ENCODE measurements around the gene ZC3H15. TPM values are rescaled to one million over a fixed set of nuclear protein-coding genes. Genes with fewer than 3 reads are reported as not detected.
"Not testable (repeated sequence)": the region's sequence is repeated elsewhere in the genome, so short reads cannot be mapped to it uniquely, and the experiment has no call there.

The ZC3H15 gene
- total RNA-seq = 10 to 100 TPM; 32.2 to 68.5 (median 53.7) TPM

GRCh38 chr2:186485871-186486650, at the start of gene ZC3H15:
TSS of gene ZC3H15 (plus strand) at chr2:186486260. CDS start at chr2:186486383, 123 bp downstream.
- peak in 3 of 4 donors; percentile 75 to 91 (median 87) for TF ChIP-seq POLR2A (IDR thresholded peaks at IDR 0.05)
- TF ChIP-seq, protein P1, sequence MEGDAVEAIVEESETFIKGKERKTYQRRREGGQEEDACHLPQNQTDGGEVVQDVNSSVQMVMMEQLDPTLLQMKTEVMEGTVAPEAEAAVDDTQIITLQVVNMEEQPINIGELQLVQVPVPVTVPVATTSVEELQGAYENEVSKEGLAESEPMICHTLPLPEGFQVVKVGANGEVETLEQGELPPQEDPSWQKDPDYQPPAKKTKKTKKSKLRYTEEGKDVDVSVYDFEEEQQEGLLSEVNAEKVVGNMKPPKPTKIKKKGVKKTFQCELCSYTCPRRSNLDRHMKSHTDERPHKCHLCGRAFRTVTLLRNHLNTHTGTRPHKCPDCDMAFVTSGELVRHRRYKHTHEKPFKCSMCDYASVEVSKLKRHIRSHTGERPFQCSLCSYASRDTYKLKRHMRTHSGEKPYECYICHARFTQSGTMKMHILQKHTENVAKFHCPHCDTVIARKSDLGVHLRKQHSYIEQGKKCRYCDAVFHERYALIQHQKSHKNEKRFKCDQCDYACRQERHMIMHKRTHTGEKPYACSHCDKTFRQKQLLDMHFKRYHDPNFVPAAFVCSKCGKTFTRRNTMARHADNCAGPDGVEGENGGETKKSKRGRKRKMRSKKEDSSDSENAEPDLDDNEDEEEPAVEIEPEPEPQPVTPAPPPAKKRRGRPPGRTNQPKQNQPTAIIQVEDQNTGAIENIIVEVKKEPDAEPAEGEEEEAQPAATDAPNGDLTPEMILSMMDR (IDR thresholded peaks at IDR 0.05) = peak in 3 of 6 experiments; percentile 9 to 23 (median 13)
- H3K4me1 ChIP-seq = peaks cover 4 to 68% (median 29%) of the 10 kb centered on the region in 3 donors
- DNase-seq = peak; percentile 89
- no peaks in the 10 kb centered on the region for H3K36me3 ChIP-seq
- H3K9me3 ChIP-seq = no peaks in the 10 kb centered on the region
- 0% methylated on average over 11 to 24 of the region's 63 CpGs for WGBS, 2 donors
- H3K27ac ChIP-seq = peak within 1 kb of the TSS; percentile 87 to 99 (median 95)
- intact Hi-C loops (cut with DNase I) = no loop called here
- no peaks in the 10 kb centered on the region for H3K27me3 ChIP-seq
- H3K4me3 ChIP-seq = peak within 1 kb of the TSS; percentile 83 to 98 (median 90)

DNA sequence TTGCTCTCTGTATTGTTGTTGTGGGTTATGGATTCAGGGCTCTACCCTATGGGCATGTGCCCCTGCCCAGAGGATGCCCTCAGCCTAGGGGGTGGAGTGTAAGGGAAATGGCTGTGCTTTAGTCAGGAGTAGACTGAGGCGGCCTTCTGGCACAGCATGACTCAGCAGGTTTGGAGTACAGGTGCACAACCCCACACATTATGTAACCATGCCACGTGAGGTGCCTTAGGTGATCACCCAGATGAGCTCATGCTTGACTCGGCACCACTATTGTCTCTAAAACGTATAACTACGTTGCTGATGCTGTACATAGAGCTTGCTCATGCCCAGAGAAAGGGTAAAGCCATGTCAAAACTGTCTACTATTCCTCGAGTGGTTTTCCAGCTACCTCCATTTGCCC, 48.3 kb upstream of the ZC3H15 start:
- DNase-seq = no peak
- no peak overlapping the region for H3K27ac ChIP-seq
- TF ChIP-seq, protein P1 (IDR thresholded peaks at IDR 0.05) = no peak
- TF ChIP-seq POLR2A (IDR thresholded peaks at IDR 0.05) = no peak
- WGBS, 2 donors = 80 to 90% methylated on average over 3 to 6 of the region's 6 CpGs
- intact Hi-C loops (cut with DNase I) = no loop called here
- no peaks in the 10 kb centered on the region for H3K9me3 ChIP-seq
- no peak overlapping the region for H3K4me3 ChIP-seq
- no peaks in the 10 kb centered on the region for H3K4me1 ChIP-seq
- H3K36me3 ChIP-seq = peaks cover 0 to 7% (median 0%) of the 10 kb centered on the region in 3 donors
- H3K27me3 ChIP-seq = no peaks in the 10 kb centered on the region

DNA sequence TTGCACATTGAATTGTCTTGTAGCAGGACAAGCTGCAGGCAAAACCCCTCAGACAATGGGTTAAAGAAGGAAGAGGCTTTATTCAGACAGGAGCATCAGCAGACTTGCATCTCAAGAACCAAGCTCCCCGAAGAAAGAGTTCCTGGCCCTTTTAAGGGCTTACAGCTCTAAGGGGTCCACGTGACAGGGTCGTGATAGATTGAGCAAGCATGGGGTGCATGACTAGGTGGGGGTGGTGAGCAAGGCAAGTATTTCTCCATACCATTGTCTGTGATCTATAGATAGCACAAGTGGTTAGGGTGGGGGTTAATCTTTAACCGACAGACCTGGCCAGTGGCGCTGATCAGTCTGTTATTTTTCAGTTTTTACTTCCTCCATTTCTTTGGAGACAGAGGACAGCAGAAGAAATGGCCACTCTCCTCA, 46.4 kb upstream of the ZC3H15 start:
- H3K27me3 ChIP-seq; H3K4me1 ChIP-seq; intact Hi-C loops (cut with DNase I); DNase-seq; H3K4me3 ChIP-seq; H3K9me3 ChIP-seq; H3K27ac ChIP-seq; H3K36me3 ChIP-seq: not testable (repeated sequence)
- 82 to 100% methylated on average over 5 of the region's 5 CpGs for WGBS, 2 donors

DNA sequence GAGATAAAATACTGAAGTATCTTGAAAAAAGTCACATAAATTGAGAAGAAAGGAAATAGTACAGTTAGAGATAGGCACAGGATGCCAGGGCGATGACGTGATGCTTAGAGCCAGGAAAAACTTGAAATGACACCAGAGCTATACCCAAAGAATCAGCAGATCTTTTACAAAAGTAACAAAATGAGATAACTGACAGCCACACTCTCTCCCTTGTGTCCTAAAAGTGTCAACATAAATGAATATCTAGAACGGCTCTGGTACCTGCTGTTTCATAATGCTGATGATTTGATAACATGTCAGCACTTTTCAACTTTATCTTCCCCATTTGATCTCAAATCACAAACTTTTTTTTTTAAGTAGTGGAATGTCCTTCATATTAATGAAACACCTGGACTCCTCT, 45.6 kb upstream of the ZC3H15 start:
- Histone ChIP-seq H3K4me1 (no peaks in the 10 kb centered on the region), H3K4me3 (no peak overlapping the region), H3K9me3 (no peaks in the 10 kb centered on the region), H3K36me3 (peaks cover 0 to 7% (median 0%) of the 10 kb centered on the region in 3 donors), H3K27me3 (no peaks in the 10 kb centered on the region), H3K27ac (no peak overlapping the region)
- 80 to 87% methylated on average over 3 of the region's 3 CpGs for WGBS, 2 donors
- TF ChIP-seq, protein P1 (IDR thresholded peaks at IDR 0.05) = no peak
- TF ChIP-seq POLR2A (IDR thresholded peaks at IDR 0.05) = no peak
- no peak for DNase-seq
- intact Hi-C loops (cut with DNase I) = no loop called here

DNA sequence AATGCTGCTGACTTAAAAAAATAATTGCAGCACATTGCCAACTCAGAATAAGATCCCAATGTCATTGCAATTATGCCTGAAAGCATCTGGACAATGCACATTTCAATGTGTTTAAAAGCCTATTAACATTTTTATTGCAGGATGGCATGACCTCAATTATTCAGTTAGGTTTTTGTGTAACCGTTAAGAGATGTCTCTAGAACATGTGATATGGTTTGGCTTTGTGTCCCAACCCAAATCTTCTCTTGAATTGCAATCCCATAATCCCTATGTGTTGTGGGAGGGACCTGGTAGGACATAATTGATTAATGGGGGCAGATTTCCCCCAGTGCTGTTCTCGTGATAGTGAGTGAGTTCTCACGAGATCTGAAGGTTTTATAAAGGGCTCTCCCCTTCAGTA, 43.2 kb upstream of the ZC3H15 start:
- no peak overlapping the region for H3K4me3 ChIP-seq
- H3K27ac ChIP-seq = no peak overlapping the region
- no peaks in the 10 kb centered on the region for H3K9me3 ChIP-seq
- 91 to 95% methylated on average over 3 of the region's 3 CpGs for whole genome bisulfite sequencing, 2 donors
- no peak for DNase-seq
- no peaks in the 10 kb centered on the region for H3K36me3 ChIP-seq
- TF ChIP-seq, protein P1 (IDR thresholded peaks at IDR 0.05) = no peak
- no peak for TF ChIP-seq POLR2A (IDR thresholded peaks at IDR 0.05)
- H3K27me3 ChIP-seq = no peaks in the 10 kb centered on the region
- no peaks in the 10 kb centered on the region for H3K4me1 ChIP-seq
- intact Hi-C loops (cut with DNase I) = no loop called here
